H1 (cell line): ENCODE data around the gene LSR. TPM values are rescaled to one million over a fixed set of nuclear protein-coding genes. Genes with fewer than 3 reads are reported as not detected.

Source experiments
- BRCA1 ChIP-seq: IDR thresholded peaks from 2 replicates; pipeline ENCODE4 v1.6.1; 2012; ENCODE audit warnings: low read depth, low read length, improper control_type of control experiment
- EGR1 ChIP-seq: IDR thresholded peaks from 2 replicates; pipeline ENCODE4 v1.6.1; 2011; ENCODE audit warnings: low read depth, low read length, borderline replicate concordance
- HDAC6 ChIP-seq: IDR thresholded peaks from one replicate; pipeline ENCODE4 v1.7.1; 2012; ENCODE audit warnings: low read depth, mild to moderate bottlenecking, inconsistent platforms, low read length, moderate library complexity
- POLR2AphosphoS5 ChIP-seq: IDR thresholded peaks from 2 replicates; pipeline ENCODE4 v1.6.1; 2011; ENCODE audit warnings: low read depth, low read length
- RBBP5 ChIP-seq: IDR thresholded peaks from 2 replicates; pipeline ENCODE4 v1.7.1; 2012; ENCODE audit warnings: low read depth, mild to moderate bottlenecking, inconsistent platforms, low read length, moderate library complexity, borderline replicate concordance
- RXRA ChIP-seq: IDR thresholded peaks from 2 replicates; pipeline ENCODE4 v1.6.1; 2011; ENCODE audit warnings: low read depth, mild to moderate bottlenecking, low read length, moderate library complexity; ENCODE audit not compliant: insufficient read depth
- SIN3A ChIP-seq, 2 experiments: IDR thresholded peaks in 1 of 2; conservative IDR thresholded peaks in 1 of 2; 2 replicates each; pipeline ENCODE4 v1.6.1; 2011 to 2012; ENCODE audit warnings: low read length in 2 of 2, improper control_type of control experiment in 1 of 2, low read depth in 1 of 2, mild to moderate bottlenecking in 1 of 2
- SIX5 ChIP-seq: IDR thresholded peaks from 2 replicates; pipeline ENCODE4 v1.6.1; 2011; ENCODE audit warnings: mild to moderate bottlenecking, low read depth, low read length
- SRF ChIP-seq: IDR thresholded peaks from 2 replicates; pipeline ENCODE4 v1.6.1; 2011; ENCODE audit warnings: mild to moderate bottlenecking, low read depth, low read length, moderate library complexity
- TCF12 ChIP-seq: IDR thresholded peaks from 2 replicates; pipeline ENCODE4 v1.6.1; 2011; ENCODE audit warnings: low read depth, mild to moderate bottlenecking, low read length
- polyA plus RNA-seq, 7 experiments: library from polyadenylated mRNA; depleted of rRNA in 3 of 7; stranded (reverse) in 5 of 7; unstranded in 2 of 7; fragments of >200 nt in 5 of 7; fragments of 200-250 nt in 2 of 7; gene quantifications; 1 replicate in 5 of 7; 2 replicates in 1 of 7; 4 replicates in 1 of 7; pipeline versions ENCODE4 v1.2.1 to v1.2.3, GENCODE V29; 2011 to 2013; ENCODE audit warnings: missing spikeins in 2 of 7, mixed read lengths in 2 of 7
- total RNA-seq: library from RNA; stranded (reverse); fragmentation: NEBNext Ultra II Directional; extraction: Animal tissue kit (Norgen Biotek cat#: 25700); gene quantifications from 2 replicates; pipeline ENCODE4 v1.2.1, GENCODE V29; 2021
- TF ChIP-seq, protein P1 (sequence below): fragments of 300-600 bp; sonication (generic); IDR thresholded peaks from 2 replicates; pipeline ENCODE4 v1.7.1; 2012; ENCODE audit warnings: low read length, moderate library complexity, mild to moderate bottlenecking, inconsistent platforms; ENCODE audit not compliant: insufficient replicate concordance

Gene LSR
- total and polyA plus RNA-seq, 2 of the 8 experiments (the other 6 are each of a cell fraction or from before 2014, with no cell fraction given): 159 to 186 TPM

- TF ChIP-seq, protein P1, sequence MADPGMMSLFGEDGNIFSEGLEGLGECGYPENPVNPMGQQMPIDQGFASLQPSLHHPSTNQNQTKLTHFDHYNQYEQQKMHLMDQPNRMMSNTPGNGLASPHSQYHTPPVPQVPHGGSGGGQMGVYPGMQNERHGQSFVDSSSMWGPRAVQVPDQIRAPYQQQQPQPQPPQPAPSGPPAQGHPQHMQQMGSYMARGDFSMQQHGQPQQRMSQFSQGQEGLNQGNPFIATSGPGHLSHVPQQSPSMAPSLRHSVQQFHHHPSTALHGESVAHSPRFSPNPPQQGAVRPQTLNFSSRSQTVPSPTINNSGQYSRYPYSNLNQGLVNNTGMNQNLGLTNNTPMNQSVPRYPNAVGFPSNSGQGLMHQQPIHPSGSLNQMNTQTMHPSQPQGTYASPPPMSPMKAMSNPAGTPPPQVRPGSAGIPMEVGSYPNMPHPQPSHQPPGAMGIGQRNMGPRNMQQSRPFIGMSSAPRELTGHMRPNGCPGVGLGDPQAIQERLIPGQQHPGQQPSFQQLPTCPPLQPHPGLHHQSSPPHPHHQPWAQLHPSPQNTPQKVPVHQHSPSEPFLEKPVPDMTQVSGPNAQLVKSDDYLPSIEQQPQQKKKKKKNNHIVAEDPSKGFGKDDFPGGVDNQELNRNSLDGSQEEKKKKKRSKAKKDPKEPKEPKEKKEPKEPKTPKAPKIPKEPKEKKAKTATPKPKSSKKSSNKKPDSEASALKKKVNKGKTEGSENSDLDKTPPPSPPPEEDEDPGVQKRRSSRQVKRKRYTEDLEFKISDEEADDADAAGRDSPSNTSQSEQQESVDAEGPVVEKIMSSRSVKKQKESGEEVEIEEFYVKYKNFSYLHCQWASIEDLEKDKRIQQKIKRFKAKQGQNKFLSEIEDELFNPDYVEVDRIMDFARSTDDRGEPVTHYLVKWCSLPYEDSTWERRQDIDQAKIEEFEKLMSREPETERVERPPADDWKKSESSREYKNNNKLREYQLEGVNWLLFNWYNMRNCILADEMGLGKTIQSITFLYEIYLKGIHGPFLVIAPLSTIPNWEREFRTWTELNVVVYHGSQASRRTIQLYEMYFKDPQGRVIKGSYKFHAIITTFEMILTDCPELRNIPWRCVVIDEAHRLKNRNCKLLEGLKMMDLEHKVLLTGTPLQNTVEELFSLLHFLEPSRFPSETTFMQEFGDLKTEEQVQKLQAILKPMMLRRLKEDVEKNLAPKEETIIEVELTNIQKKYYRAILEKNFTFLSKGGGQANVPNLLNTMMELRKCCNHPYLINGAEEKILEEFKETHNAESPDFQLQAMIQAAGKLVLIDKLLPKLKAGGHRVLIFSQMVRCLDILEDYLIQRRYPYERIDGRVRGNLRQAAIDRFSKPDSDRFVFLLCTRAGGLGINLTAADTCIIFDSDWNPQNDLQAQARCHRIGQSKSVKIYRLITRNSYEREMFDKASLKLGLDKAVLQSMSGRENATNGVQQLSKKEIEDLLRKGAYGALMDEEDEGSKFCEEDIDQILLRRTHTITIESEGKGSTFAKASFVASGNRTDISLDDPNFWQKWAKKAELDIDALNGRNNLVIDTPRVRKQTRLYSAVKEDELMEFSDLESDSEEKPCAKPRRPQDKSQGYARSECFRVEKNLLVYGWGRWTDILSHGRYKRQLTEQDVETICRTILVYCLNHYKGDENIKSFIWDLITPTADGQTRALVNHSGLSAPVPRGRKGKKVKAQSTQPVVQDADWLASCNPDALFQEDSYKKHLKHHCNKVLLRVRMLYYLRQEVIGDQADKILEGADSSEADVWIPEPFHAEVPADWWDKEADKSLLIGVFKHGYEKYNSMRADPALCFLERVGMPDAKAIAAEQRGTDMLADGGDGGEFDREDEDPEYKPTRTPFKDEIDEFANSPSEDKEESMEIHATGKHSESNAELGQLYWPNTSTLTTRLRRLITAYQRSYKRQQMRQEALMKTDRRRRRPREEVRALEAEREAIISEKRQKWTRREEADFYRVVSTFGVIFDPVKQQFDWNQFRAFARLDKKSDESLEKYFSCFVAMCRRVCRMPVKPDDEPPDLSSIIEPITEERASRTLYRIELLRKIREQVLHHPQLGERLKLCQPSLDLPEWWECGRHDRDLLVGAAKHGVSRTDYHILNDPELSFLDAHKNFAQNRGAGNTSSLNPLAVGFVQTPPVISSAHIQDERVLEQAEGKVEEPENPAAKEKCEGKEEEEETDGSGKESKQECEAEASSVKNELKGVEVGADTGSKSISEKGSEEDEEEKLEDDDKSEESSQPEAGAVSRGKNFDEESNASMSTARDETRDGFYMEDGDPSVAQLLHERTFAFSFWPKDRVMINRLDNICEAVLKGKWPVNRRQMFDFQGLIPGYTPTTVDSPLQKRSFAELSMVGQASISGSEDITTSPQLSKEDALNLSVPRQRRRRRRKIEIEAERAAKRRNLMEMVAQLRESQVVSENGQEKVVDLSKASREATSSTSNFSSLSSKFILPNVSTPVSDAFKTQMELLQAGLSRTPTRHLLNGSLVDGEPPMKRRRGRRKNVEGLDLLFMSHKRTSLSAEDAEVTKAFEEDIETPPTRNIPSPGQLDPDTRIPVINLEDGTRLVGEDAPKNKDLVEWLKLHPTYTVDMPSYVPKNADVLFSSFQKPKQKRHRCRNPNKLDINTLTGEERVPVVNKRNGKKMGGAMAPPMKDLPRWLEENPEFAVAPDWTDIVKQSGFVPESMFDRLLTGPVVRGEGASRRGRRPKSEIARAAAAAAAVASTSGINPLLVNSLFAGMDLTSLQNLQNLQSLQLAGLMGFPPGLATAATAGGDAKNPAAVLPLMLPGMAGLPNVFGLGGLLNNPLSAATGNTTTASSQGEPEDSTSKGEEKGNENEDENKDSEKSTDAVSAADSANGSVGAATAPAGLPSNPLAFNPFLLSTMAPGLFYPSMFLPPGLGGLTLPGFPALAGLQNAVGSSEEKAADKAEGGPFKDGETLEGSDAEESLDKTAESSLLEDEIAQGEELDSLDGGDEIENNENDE: no peak
- no peak for TF ChIP-seq HDAC6
- peak; percentile 75 for TF ChIP-seq RBBP5
- peak in 1 of 2 experiments; percentile 14; a peak in 1 of 4 replicates for TF ChIP-seq SIN3A (conservative IDR thresholded peaks at IDR 0.05 in 1 of 2, IDR thresholded peaks at IDR 0.05 in 1 of 2; ENCODE audit: low read depth in 1 of 2, low read length in 2 of 2)
- no peak for TF ChIP-seq RXRA
- peak; percentile 77 for TF ChIP-seq POLR2AphosphoS5
- TF ChIP-seq BRCA1: no peak
- peak; percentile 85 for TF ChIP-seq EGR1
- TF ChIP-seq SIX5: no peak
- TF ChIP-seq SRF: no peak
- TF ChIP-seq TCF12: peak; percentile 94
Measured at GRCh38 chr19:35247526-35248309, 1.1 kb upstream of the LSR start (continued).
